Hepatocyte (in vitro differentiated cells): ENCODE data around the gene TAP1.

Experiments used
- EZH2 ChIP-seq: fragments of 200-600 bp; sonication (generic); IDR thresholded peaks from 2 replicates; pipeline ENCODE4 v1.6.1; 2016; ENCODE audit warnings: antibody characterized with exemption, mild to moderate bottlenecking, borderline replicate concordance
- TF ChIP-seq, protein P1 (sequence below): fragments of 200-600 bp; sonication (generic); IDR thresholded peaks from 2 replicates; pipeline ENCODE4 v1.5.1; 2016; ENCODE audit warnings: antibody characterized with exemption, mild to moderate bottlenecking; ENCODE audit not compliant: poor library complexity

DNA sequence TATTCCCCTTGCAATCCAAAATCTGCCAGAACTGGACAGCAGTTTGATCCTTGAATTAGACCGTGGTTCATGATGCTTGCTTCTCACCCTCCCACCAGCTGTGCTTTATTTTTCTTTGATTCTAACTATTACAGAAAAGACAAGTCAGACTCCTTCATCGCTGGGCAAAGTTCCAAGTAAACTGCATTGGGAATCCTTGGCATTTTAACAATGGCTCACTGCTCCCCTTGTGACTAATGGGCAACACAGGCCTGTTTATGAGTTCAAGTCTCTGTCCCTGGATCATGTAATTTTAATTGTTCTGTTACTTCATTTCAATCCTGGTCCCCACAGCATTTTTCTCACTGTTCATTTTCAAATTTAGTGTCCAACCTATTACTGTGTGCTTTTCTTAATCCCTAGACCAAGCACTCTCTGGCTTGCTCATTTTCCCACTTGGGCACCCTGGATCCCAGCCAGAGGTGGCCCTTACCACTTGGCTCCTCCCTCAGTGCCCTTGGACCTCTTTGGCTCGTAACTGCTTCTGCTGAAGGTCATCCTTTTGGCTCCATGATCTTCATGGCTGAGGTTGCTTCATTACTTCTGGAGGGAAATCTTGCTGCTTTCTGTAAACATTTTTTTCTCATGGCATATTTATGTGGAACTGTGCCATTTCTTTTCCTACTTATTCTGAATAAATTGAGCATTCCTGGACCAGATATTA is 33.3 kb upstream of the TAP1 start:
- TF ChIP-seq, protein P1, sequence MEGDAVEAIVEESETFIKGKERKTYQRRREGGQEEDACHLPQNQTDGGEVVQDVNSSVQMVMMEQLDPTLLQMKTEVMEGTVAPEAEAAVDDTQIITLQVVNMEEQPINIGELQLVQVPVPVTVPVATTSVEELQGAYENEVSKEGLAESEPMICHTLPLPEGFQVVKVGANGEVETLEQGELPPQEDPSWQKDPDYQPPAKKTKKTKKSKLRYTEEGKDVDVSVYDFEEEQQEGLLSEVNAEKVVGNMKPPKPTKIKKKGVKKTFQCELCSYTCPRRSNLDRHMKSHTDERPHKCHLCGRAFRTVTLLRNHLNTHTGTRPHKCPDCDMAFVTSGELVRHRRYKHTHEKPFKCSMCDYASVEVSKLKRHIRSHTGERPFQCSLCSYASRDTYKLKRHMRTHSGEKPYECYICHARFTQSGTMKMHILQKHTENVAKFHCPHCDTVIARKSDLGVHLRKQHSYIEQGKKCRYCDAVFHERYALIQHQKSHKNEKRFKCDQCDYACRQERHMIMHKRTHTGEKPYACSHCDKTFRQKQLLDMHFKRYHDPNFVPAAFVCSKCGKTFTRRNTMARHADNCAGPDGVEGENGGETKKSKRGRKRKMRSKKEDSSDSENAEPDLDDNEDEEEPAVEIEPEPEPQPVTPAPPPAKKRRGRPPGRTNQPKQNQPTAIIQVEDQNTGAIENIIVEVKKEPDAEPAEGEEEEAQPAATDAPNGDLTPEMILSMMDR, result no peak
- no peak for TF ChIP-seq EZH2
